GM18858 (cell line): ENCODE results near the gene ALCAM.
A peak's percentile ranks its signal among the peaks of the same experiment; 100 is the strongest.

Source experiments
- ATAC-seq: cut with Tn5 transposase; IDR thresholded peaks from one replicate; pipeline ENCODE4 v1.9.1; 2021; ENCODE audit not compliant: unreplicated experiment

Gene ALCAM

GRCh38 chr3:105424412-105425152, 57.9 kb downstream of the ALCAM start:
- ATAC-seq = no peak

- ATAC-seq = no peak
These were observed 58.4 kb downstream of the ALCAM start for GRCh38 chr3:105425153-105425502.

- no peak for ATAC-seq
These were observed 60.6 kb downstream of the ALCAM start for GRCh38 chr3:105427332-105427731.

GRCh38 chr3:105429034-105429762, 62.5 kb downstream of the ALCAM start:
- ATAC-seq = no peak

- no peak for ATAC-seq
These were observed 63.7 kb downstream of the ALCAM start for GRCh38 chr3:105430455-105430854.

- no peak for ATAC-seq
These were observed 64.5 kb downstream of the ALCAM start for GRCh38 chr3:105431200-105431599.

- ATAC-seq = no peak
These were observed 68.6 kb downstream of the ALCAM start for GRCh38 chr3:105435277-105435676.

- no peak for ATAC-seq
These were observed 70.0 kb downstream of the ALCAM start for GRCh38 chr3:105436687-105437086.

- ATAC-seq = no peak
These were observed 73.4 kb downstream of the ALCAM start for GRCh38 chr3:105440113-105440512.

- ATAC-seq = no peak
These were observed 78.0 kb downstream of the ALCAM start for GRCh38 chr3:105444725-105445124.

GRCh38 chr3:105448338-105448982, 81.8 kb downstream of the ALCAM start:
- ATAC-seq = no peak

GRCh38 chr3:105449414-105449813, 82.7 kb downstream of the ALCAM start:
- ATAC-seq = no peak

- ATAC-seq = no peak
These were observed 89.3 kb downstream of the ALCAM start for GRCh38 chr3:105456017-105456416.

GRCh38 chr3:105458518-105459215, 92.0 kb downstream of the ALCAM start:
- no peak for ATAC-seq

GRCh38 chr3:105459566-105460290, 93.0 kb downstream of the ALCAM start:
- peak; percentile 60 for ATAC-seq

- no peak for ATAC-seq
These were observed 96.9 kb downstream of the ALCAM start for GRCh38 chr3:105463620-105464019.

GRCh38 chr3:105465251-105465853, 98.6 kb downstream of the ALCAM start:
- no peak for ATAC-seq

- ATAC-seq = no peak
These were observed 99.4 kb downstream of the ALCAM start for GRCh38 chr3:105466072-105466471.

GRCh38 chr3:105466495-105467404, 100.0 kb downstream of the ALCAM start:
- ATAC-seq = no peak
